ENCODE measurements around the gene RAB40B. TPM values are rescaled to one million over a fixed set of nuclear protein-coding genes. Genes with fewer than 3 reads are reported as not detected.

RAB40B gene
- total RNA-seq, 1 donor from 2014 or later = 14.6 TPM

DNA sequence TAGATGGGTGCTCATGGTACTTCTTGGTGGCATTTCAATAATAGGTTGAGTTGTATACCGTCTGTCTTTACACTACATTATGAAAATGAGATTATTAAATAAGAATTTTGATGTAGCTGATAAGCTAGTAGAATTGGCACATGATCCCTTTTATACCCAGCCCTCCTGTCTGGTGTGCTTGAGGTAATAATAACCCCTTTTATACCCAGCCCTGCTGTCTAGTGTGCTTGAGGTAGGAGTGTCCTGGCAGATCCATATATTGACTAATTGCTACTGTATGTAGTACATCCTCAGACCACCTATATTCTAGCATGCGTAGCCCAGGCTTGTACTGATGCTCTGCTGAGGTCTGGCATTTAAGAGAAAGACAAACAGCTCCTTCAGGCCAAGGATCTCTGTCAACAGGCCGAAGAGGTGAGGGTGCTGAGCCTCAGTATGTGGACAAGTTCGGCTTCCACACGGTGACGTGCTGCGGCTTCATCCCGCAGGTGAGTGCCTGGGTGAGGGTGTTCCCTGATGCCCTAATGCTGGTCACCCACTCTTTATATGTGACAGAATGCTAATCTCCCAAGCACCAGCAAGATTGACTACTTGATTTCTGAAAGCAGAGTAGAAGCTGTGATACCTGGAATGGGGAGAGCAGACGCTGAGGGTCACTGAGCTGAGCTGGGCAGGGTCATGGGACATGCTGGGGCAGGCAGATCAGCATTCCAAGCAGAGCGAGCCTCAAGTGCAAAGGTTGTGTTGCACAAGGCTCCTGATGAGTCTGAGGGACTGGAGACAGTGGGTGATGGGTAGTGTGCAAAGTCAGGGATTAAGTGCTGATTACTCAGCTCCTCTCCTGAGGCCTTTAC is 42.6 kb upstream of the RAB40B start:
- peaks cover 39% of the 10 kb centered on the region for H3K36me3 Mint-ChIP-seq (ENCODE audit: unreplicated experiment)
- no peak for DNase-seq
- no peak overlapping the region for H3K4me3 Mint-ChIP-seq (ENCODE audit: unreplicated experiment)

DNA sequence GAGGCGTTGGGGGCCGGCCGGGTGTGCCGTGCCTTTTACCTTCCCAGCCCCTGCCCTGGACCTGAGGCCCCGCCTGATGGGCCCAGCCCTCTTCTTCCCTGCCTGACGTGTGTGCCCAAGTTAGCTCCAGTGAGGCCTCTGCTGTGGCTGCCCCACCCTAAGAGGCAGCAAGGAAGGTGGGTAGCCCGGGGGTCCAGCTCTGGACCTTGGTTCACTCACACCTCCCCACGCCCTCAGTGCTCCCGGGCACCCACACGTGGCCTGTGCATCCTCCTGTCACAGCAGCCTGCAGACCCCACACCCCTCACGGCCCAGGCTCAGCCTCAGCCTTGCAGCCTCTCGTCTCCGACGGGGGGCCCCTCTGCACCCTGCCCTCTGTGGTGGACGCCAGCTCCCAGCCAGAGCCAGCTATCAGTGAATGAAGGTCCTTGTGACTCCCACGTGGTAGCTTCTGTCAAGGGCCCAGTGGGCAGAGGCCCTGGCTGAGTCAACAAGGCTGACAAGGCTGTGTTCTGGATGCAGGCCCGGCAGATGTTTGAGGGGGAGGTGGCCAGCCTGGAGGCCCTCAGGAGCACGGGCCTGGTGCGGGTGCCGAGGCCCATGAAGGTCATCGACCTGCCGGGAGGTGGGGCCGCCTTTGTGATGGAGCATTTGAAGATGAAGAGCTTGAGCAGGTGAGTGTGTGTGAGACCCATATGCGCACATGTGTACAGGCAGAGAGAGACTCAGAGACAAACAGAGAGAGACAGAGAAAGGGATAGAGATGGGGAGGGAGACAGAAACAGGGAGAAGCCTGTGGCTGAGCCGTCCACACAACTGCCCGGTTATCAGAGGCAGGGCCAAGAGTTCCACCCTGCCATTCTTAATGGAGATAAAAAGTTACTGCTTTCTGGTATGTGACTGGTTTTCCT is 39.7 kb upstream of the RAB40B start:
- Mint-ChIP-seq H3K36me3 (ENCODE audit: unreplicated experiment) (peaks cover 36% of the 10 kb centered on the region), H3K9me3 (ENCODE audit: unreplicated experiment) (peaks cover 7% of the 10 kb centered on the region), H3K4me3 (ENCODE audit: unreplicated experiment) (no peak overlapping the region), H3K27ac (ENCODE audit: unreplicated experiment) (no peak overlapping the region), H3K4me1 (ENCODE audit: low read depth, unreplicated experiment) (peaks cover 2% of the 10 kb centered on the region), H3K27me3 (ENCODE audit: unreplicated experiment) (peaks cover 7% of the 10 kb centered on the region)
- no peak for DNase-seq
- TF ChIP-seq, protein P1, sequence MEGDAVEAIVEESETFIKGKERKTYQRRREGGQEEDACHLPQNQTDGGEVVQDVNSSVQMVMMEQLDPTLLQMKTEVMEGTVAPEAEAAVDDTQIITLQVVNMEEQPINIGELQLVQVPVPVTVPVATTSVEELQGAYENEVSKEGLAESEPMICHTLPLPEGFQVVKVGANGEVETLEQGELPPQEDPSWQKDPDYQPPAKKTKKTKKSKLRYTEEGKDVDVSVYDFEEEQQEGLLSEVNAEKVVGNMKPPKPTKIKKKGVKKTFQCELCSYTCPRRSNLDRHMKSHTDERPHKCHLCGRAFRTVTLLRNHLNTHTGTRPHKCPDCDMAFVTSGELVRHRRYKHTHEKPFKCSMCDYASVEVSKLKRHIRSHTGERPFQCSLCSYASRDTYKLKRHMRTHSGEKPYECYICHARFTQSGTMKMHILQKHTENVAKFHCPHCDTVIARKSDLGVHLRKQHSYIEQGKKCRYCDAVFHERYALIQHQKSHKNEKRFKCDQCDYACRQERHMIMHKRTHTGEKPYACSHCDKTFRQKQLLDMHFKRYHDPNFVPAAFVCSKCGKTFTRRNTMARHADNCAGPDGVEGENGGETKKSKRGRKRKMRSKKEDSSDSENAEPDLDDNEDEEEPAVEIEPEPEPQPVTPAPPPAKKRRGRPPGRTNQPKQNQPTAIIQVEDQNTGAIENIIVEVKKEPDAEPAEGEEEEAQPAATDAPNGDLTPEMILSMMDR (IDR thresholded peaks at IDR 0.05; ENCODE audit: partially characterized antibody, unreplicated experiment) = no peak

More for the DNA sequence above, 42.6 kb upstream of the RAB40B start:
- no peak overlapping the region for H3K27ac Mint-ChIP-seq (ENCODE audit: unreplicated experiment)
- peaks cover 11% of the 10 kb centered on the region for H3K9me3 Mint-ChIP-seq (ENCODE audit: unreplicated experiment)
- peaks cover under 1% of the 10 kb centered on the region for H3K4me1 Mint-ChIP-seq (ENCODE audit: low read depth, unreplicated experiment)
- H3K27me3 Mint-ChIP-seq (ENCODE audit: unreplicated experiment) = peaks cover 2% of the 10 kb centered on the region
- TF ChIP-seq, protein P1 (IDR thresholded peaks at IDR 0.05; ENCODE audit: partially characterized antibody, unreplicated experiment) = no peak

DNA sequence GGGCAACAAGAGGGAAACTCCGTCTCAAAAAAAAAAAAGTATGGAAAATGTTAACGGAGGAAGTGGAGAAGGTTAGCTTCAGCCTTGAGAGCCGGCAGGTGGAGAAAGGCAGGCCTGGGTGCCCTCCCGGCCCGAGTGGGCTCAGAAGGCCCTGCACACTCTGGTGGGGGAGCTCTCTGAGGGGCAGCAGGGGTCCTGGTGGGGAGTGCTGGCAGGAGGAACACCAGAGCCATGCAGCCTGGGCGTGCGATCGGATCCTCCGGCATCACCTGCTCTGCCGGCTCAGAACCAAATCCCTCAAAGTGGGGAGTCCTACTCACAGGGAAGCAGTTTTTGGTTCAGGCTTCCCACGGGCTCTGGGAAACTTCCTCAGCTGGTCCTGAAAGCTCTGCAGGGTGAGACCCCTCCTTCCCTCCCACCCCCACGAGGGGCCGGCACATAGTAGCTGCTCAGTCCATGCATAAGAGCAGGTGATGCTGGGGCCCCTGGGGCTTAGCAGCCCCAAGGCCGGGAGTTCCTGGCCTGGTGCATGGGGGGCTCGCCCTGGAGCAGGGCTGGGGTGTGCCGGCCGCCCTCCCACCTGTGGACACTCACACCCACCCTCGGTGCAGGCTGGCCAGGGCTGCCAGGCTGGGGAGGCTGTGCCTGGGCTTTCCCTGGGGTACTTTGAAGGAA is 38.1 kb upstream of the RAB40B start:
- Mint-ChIP-seq H3K27me3 (ENCODE audit: unreplicated experiment) (peaks cover 9% of the 10 kb centered on the region), H3K4me3 (ENCODE audit: unreplicated experiment) (peak overlapping the region; percentile 82), H3K4me1 (ENCODE audit: low read depth, unreplicated experiment) (peaks cover 2% of the 10 kb centered on the region)

DNA sequence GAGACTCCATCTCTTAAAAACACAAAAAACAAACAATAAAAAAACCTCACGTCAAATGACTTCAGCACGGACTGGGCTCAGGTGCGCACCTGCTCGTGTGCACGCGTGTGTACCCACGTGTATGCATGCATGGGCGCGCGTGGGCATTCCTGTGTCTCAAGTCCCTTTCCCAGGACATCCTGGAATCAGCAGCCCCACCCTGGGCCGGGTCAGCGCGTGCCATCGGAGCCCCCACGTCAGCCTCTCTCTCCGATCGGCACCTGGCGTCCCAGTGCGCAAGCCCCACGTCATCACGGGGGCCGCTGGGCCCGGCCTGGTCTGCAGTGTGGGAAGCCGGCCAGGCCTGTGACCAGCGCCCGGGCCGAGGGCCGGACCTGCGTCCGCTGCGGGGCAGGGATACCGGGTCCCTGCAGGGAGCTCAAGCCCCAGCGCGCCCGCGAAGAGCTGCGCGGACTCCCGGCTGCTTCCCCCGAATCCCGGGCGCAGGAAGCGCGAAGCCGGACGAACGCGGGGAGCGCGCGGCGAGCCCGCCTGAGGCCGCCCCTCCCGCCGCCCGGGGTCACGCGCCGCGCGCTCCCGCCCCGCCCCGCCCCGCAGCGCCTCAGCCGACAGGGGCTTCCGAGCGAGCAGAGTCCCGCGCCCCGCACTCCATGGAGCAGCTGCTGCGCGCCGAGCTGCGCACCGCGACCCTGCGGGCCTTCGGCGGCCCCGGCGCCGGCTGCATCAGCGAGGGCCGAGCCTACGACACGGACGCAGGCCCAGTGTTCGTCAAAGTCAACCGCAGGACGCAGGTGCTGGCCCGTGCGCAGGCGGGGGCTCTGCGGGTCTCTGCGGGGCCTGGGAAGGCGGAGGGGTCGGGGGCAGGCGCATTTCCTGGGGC is 36.7 kb upstream of the RAB40B start, which contains the start of gene FN3K:
Gene FN3K (plus strand): TSS at position 629 of the 880 bp plus-strand sequence. CDS start 22 bp downstream, at position 651.
- H3K4me1 Mint-ChIP-seq (ENCODE audit: low read depth, unreplicated experiment) = peaks cover 2% of the 10 kb centered on the region
- H3K9me3 Mint-ChIP-seq (ENCODE audit: unreplicated experiment) = peaks cover 3% of the 10 kb centered on the region
- peak within 1 kb of the TSS; percentile 48 for H3K27ac Mint-ChIP-seq (ENCODE audit: unreplicated experiment)
- peaks cover 17% of the 10 kb centered on the region for H3K36me3 Mint-ChIP-seq (ENCODE audit: unreplicated experiment)
- DNase-seq = peak; percentile 79
- peaks cover 9% of the 10 kb centered on the region for H3K27me3 Mint-ChIP-seq (ENCODE audit: unreplicated experiment)
- TF ChIP-seq, protein P1 (IDR thresholded peaks at IDR 0.05; ENCODE audit: partially characterized antibody, unreplicated experiment) = no peak
- H3K4me3 Mint-ChIP-seq (ENCODE audit: unreplicated experiment) = peak within 1 kb of the TSS; percentile 82

More for the DNA sequence above, 38.1 kb upstream of the RAB40B start:
- Mint-ChIP-seq H3K9me3 (ENCODE audit: unreplicated experiment) (peaks cover 5% of the 10 kb centered on the region), H3K27ac (ENCODE audit: unreplicated experiment) (peak overlapping the region; percentile 48), H3K36me3 (ENCODE audit: unreplicated experiment) (peaks cover 31% of the 10 kb centered on the region)
- TF ChIP-seq, protein P1 (IDR thresholded peaks at IDR 0.05; ENCODE audit: partially characterized antibody, unreplicated experiment) = no peak
- DNase-seq = no peak

All from glutamatergic neuron (in vitro differentiated cells).